Activated naive CD4-positive, alpha-beta T cell (primary cell): ENCODE data around the gene ZDHHC18.
"Not testable (repeated sequence)": the region's sequence is repeated elsewhere in the genome, so short reads cannot be mapped to it uniquely, and the experiment has no call there.

Source experiments
- DNase-seq, 4 experiments: peaks; one replicate each; lab custom pipeline; 2025; lab: John Stamatoyannopoulos, UW

ZDHHC18 gene

GRCh38 chr1:26832249-26832960 lies 5.9 kb downstream of the ZDHHC18 start:
- no peak for DNase-seq

GRCh38 chr1:26833432-26834405 lies 7.2 kb downstream of the ZDHHC18 start:
- peak; percentile 19 to 76 (median 51) for DNase-seq

GRCh38 chr1:26837665-26838064 lies 11.2 kb downstream of the ZDHHC18 start:
- not testable (repeated sequence) for DNase-seq

GRCh38 chr1:26838474-26839338 lies 12.2 kb downstream of the ZDHHC18 start:
- DNase-seq, result no peak

GRCh38 chr1:26839339-26839722 lies 12.8 kb downstream of the ZDHHC18 start:
- DNase-seq, result no peak

- DNase-seq, result no peak
These were observed 13.3 kb downstream of the ZDHHC18 start for GRCh38 chr1:26839779-26840178.

GRCh38 chr1:26844424-26845196 lies 18.1 kb downstream of the ZDHHC18 start:
- no peak for DNase-seq

GRCh38 chr1:26847826-26848225 lies 21.3 kb downstream of the ZDHHC18 start:
- not testable (repeated sequence) for DNase-seq

- DNase-seq, result no peak
These were observed 22.0 kb downstream of the ZDHHC18 start for GRCh38 chr1:26848499-26848898.

- DNase-seq, result no peak
These were observed 22.7 kb downstream of the ZDHHC18 start for GRCh38 chr1:26848941-26849774.

- DNase-seq, result no peak
These were observed 24.7 kb downstream of the ZDHHC18 start for GRCh38 chr1:26851106-26851684.

GRCh38 chr1:26852701-26853100 lies 26.2 kb downstream of the ZDHHC18 start:
- no peak for DNase-seq

GRCh38 chr1:26853156-26853555 lies 26.7 kb downstream of the ZDHHC18 start:
- DNase-seq, result peak; percentile 38 to 79 (median 69)

GRCh38 chr1:26853600-26853999 lies 27.1 kb downstream of the ZDHHC18 start:
- no peak for DNase-seq

GRCh38 chr1:26854906-26855305 lies 28.4 kb downstream of the ZDHHC18 start:
- DNase-seq, result no peak

- no peak for DNase-seq
These were observed 29.1 kb downstream of the ZDHHC18 start for GRCh38 chr1:26855636-26856035.

GRCh38 chr1:26856181-26856580 lies 29.7 kb downstream of the ZDHHC18 start:
- no peak for DNase-seq

GRCh38 chr1:26856604-26857469 lies 30.3 kb downstream of the ZDHHC18 start:
- no peak for DNase-seq

- DNase-seq, result no peak
These were observed 31.1 kb downstream of the ZDHHC18 start for GRCh38 chr1:26857473-26858060.
